ENCODE results near the gene UCP2. TPM values are rescaled to one million over a fixed set of nuclear protein-coding genes. Genes with fewer than 3 reads are reported as not detected.

The UCP2 gene
- total RNA-seq, 1 donor from 2014 or later, result 26.4 TPM

- TF ChIP-seq CTCF (IDR thresholded peaks at IDR 0.05), result no peak
- Mint-ChIP-seq H3K4me3 (ENCODE audit: unreplicated experiment) (peak overlapping the region; percentile 93), H3K9me3 (ENCODE audit: unreplicated experiment) (no peaks in the 10 kb centered on the region), H3K4me1 (ENCODE audit: unreplicated experiment) (peaks cover 42% of the 10 kb centered on the region), H3K36me3 (ENCODE audit: unreplicated experiment) (no peaks in the 10 kb centered on the region), H3K27ac (ENCODE audit: unreplicated experiment) (peak overlapping the region; percentile 99), H3K27me3 (ENCODE audit: unreplicated experiment) (no peaks in the 10 kb centered on the region)
- DNase-seq (ENCODE audit: extremely low spot score, unreplicated experiment), result no peak
Observed at GRCh38 chr11:73983741-73984538, 1.3 kb upstream of the UCP2 start.

- peak; percentile 94 for DNase-seq (ENCODE audit: extremely low spot score, unreplicated experiment)
- H3K36me3 Mint-ChIP-seq (ENCODE audit: unreplicated experiment), result peaks cover 2% of the 10 kb centered on the region
- H3K4me3 Mint-ChIP-seq (ENCODE audit: unreplicated experiment), result peak overlapping the region; percentile 93
- H3K27me3 Mint-ChIP-seq (ENCODE audit: unreplicated experiment), result no peaks in the 10 kb centered on the region
- H3K9me3 Mint-ChIP-seq (ENCODE audit: unreplicated experiment), result no peaks in the 10 kb centered on the region
- no peak for TF ChIP-seq CTCF (IDR thresholded peaks at IDR 0.05)
- H3K27ac Mint-ChIP-seq (ENCODE audit: unreplicated experiment), result peak overlapping the region; percentile 99
- peaks cover 44% of the 10 kb centered on the region for H3K4me1 Mint-ChIP-seq (ENCODE audit: unreplicated experiment)
Observed at GRCh38 chr11:73982990-73983740, 522 bp upstream of the UCP2 start.

GRCh38 chr11:73981051-73981805 is 1.4 kb downstream of the UCP2 start:
- peak overlapping the region; percentile 82 for H3K27ac Mint-ChIP-seq (ENCODE audit: unreplicated experiment)
- no peaks in the 10 kb centered on the region for H3K27me3 Mint-ChIP-seq (ENCODE audit: unreplicated experiment)
- no peak for DNase-seq (ENCODE audit: extremely low spot score, unreplicated experiment)
- no peaks in the 10 kb centered on the region for H3K9me3 Mint-ChIP-seq (ENCODE audit: unreplicated experiment)
- H3K36me3 Mint-ChIP-seq (ENCODE audit: unreplicated experiment), result peaks cover 9% of the 10 kb centered on the region
- H3K4me1 Mint-ChIP-seq (ENCODE audit: unreplicated experiment), result peaks cover 44% of the 10 kb centered on the region
- no peak for TF ChIP-seq CTCF (IDR thresholded peaks at IDR 0.05)
- peak overlapping the region; percentile 93 for H3K4me3 Mint-ChIP-seq (ENCODE audit: unreplicated experiment)

GRCh38 chr11:73980001-73980961 is 2.4 kb downstream of the UCP2 start:
- no peaks in the 10 kb centered on the region for H3K27me3 Mint-ChIP-seq (ENCODE audit: unreplicated experiment)
- H3K36me3 Mint-ChIP-seq (ENCODE audit: unreplicated experiment), result peaks cover 11% of the 10 kb centered on the region
- peak overlapping the region; percentile 68 for H3K27ac Mint-ChIP-seq (ENCODE audit: unreplicated experiment)
- no peak for TF ChIP-seq CTCF (IDR thresholded peaks at IDR 0.05)
- no peaks in the 10 kb centered on the region for H3K9me3 Mint-ChIP-seq (ENCODE audit: unreplicated experiment)
- peak overlapping the region; percentile 22 for H3K4me3 Mint-ChIP-seq (ENCODE audit: unreplicated experiment)
- H3K4me1 Mint-ChIP-seq (ENCODE audit: unreplicated experiment), result peaks cover 46% of the 10 kb centered on the region
- no peak for DNase-seq (ENCODE audit: extremely low spot score, unreplicated experiment)

Measured in osteocyte (in vitro differentiated cells).